HG02642 (cell line): ENCODE data around the gene ACCS.

Source experiments
- ATAC-seq: cut with Tn5 transposase; IDR thresholded peaks from one replicate; pipeline ENCODE4 v1.9.1; 2021; ENCODE audit warnings: mild to moderate bottlenecking; ENCODE audit not compliant: unreplicated experiment, poor library complexity

Gene ACCS

DNA sequence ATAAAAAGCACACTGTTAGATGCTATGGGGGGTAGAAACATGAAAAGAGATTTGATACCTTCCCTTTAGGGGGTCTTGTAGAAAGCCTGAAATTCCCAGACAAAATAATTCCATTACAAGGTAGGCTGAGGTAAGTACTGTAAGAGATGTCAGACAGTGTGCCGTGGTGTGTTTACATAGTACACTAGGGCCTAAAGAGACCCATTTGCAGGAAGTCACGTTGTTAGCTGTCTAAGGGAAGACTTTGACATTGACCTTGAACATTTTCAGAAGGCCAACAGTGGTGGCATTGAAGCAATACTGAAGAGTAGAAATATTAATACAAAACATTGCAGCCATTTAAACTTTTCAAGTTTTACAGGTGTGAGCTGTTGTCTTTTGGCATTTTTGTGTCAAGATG lies 60.2 kb downstream of the ACCS start:
- no peak for ATAC-seq

DNA sequence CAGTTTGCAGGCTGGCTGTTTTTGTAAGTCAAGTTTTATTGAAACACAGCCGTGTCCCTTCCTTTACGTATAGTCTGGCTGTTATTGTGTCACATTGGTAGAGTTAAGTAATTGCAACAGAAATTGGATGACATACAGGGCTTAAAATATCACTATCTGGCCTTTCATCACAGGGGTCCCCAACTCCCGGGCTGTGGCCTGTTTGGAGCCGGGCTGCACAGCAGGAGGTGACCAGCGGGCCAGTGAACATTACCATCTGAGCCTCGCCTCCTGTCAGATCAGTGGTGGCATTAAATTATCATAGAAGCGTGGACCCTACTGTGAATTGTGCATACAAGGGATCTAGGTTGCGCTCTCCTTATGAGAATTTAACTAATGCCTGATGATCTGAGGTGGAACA lies 61.1 kb downstream of the ACCS start:
- no peak for ATAC-seq

- ATAC-seq = no peak
Measured at GRCh38 chr11:44128729-44129128, 62.7 kb downstream of the ACCS start.

- no peak for ATAC-seq
Measured at GRCh38 chr11:44130751-44131150, 64.7 kb downstream of the ACCS start.

DNA sequence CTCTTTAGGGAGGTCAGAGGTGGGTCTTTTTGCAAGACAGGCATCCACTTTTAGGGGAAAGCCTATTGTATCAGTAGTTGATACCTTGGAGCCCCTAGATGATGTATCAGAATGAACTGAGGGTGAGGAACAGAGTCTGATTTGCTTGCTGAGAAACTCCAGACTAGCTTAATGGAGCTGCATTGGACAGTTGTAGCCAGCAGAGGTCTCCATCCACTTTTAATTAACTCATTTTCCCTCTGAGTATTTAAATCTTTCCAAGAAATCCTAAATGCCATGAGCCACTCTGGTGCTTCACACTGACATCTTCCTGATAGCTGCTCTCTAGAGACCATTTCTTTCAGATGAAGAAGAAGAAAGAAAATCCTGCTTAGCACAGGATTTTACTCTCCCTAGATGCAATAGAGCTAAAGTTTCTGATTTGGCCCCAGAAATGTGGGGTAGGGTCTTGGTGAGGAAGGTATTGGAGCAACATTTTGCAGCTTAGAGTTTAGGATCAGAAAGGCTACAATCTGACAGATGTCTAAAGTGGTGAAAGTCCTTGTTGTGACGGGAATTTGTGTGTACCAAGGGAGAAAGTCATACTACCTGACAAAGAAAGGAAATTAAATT lies 67.4 kb downstream of the ACCS start:
- no peak for ATAC-seq
